Type B pancreatic cell (in vitro differentiated cells): ENCODE measurements around the gene KIF15. TPM values are rescaled to one million over a fixed set of nuclear protein-coding genes. Genes with fewer than 3 reads are reported as not detected.
A peak's percentile ranks its signal among the peaks of the same experiment; 100 is the strongest.
"Not testable (repeated sequence)": the region's sequence is repeated elsewhere in the genome, so short reads cannot be mapped to it uniquely, and the experiment has no call there.

Experiments
- DNase-seq: peaks from one replicate; pipeline ENCODE4 v3.0.0; 2021; ENCODE audit warnings: mixed read lengths; ENCODE audit not compliant: unreplicated experiment; ENCODE audit errors: extremely low spot score
- H3K27ac Mint-ChIP-seq: 2 replicates; pipeline ENCODE4 v1.8.0; 2021; ENCODE audit warnings: mild to moderate bottlenecking, mixed read lengths
- H3K27me3 Mint-ChIP-seq: 2 replicates; pipeline ENCODE4 v1.8.0; 2021; ENCODE audit warnings: mixed read lengths
- H3K36me3 Mint-ChIP-seq: 2 replicates; pipeline ENCODE4 v1.8.0; 2021; ENCODE audit warnings: mixed read lengths
- H3K4me1 Mint-ChIP-seq: one replicate; pipeline ENCODE4 v1.8.0; 2021; ENCODE audit warnings: mixed read lengths; ENCODE audit not compliant: unreplicated experiment
- H3K4me3 Mint-ChIP-seq: 2 replicates; pipeline ENCODE4 v1.8.0; 2021; ENCODE audit warnings: mild to moderate bottlenecking, mixed read lengths
- H3K9me3 Mint-ChIP-seq: 2 replicates; pipeline ENCODE4 v1.8.0; 2021; ENCODE audit warnings: mixed read lengths
- CTCF ChIP-seq: fragments of 200-600 bp; sonication (generic); conservative IDR thresholded peaks from 2 replicates; pipeline ENCODE4 v1.5.0; 2021; ENCODE audit warnings: antibody characterized with exemption, mild to moderate bottlenecking
- total RNA-seq: library from RNA; stranded (reverse); gene quantifications from 2 replicates; pipeline ENCODE4 v1.2.1, GENCODE V29; 2021; ENCODE audit warnings: low replicate concordance

Gene KIF15
- total RNA-seq, 1 donor from 2014 or later, result 24.8 TPM

GRCh38 chr3:44842376-44842775 lies 80.8 kb downstream of the KIF15 start:
- DNase-seq, result no peak
- Mint-ChIP-seq H3K4me3 (no peak overlapping the region), H3K36me3 (peaks cover 21% of the 10 kb centered on the region), H3K27ac (no peak overlapping the region), H3K4me1 (peaks cover 16% of the 10 kb centered on the region), H3K9me3 (no peaks in the 10 kb centered on the region), H3K27me3 (no peaks in the 10 kb centered on the region)
- TF ChIP-seq CTCF, result no peak

- TF ChIP-seq CTCF, result no peak
- peak overlapping the region; percentile 33 for H3K4me3 Mint-ChIP-seq
- no peaks in the 10 kb centered on the region for H3K27me3 Mint-ChIP-seq
- no peak for DNase-seq
- H3K9me3 Mint-ChIP-seq, result no peaks in the 10 kb centered on the region
- peak overlapping the region; percentile 94 for H3K27ac Mint-ChIP-seq
- peaks cover 16% of the 10 kb centered on the region for H3K4me1 Mint-ChIP-seq
- peaks cover 8% of the 10 kb centered on the region for H3K36me3 Mint-ChIP-seq
Measured at GRCh38 chr3:44845528-44846520, 84.2 kb downstream of the KIF15 start.

- no peaks in the 10 kb centered on the region for H3K27me3 Mint-ChIP-seq
- no peak for DNase-seq
- no peak for TF ChIP-seq CTCF
- no peak overlapping the region for H3K4me3 Mint-ChIP-seq
- peaks cover 16% of the 10 kb centered on the region for H3K4me1 Mint-ChIP-seq
- no peak overlapping the region for H3K27ac Mint-ChIP-seq
- no peaks in the 10 kb centered on the region for H3K9me3 Mint-ChIP-seq
- peaks cover 5% of the 10 kb centered on the region for H3K36me3 Mint-ChIP-seq
Measured at GRCh38 chr3:44848634-44849033, 87.0 kb downstream of the KIF15 start.

GRCh38 chr3:44856663-44857062 lies 95.1 kb downstream of the KIF15 start:
- not testable (repeated sequence) for H3K4me1 Mint-ChIP-seq, H3K4me3 Mint-ChIP-seq, H3K36me3 Mint-ChIP-seq, H3K27me3 Mint-ChIP-seq, H3K27ac Mint-ChIP-seq, DNase-seq, H3K9me3 Mint-ChIP-seq

GRCh38 chr3:44860117-44860516 lies 98.5 kb downstream of the KIF15 start:
- TF ChIP-seq CTCF, result no peak
- Mint-ChIP-seq H3K4me1 (peaks cover 7% of the 10 kb centered on the region), H3K9me3 (no peaks in the 10 kb centered on the region), H3K27me3 (no peaks in the 10 kb centered on the region), H3K36me3 (no peaks in the 10 kb centered on the region), H3K4me3 (peak overlapping the region; percentile 71), H3K27ac (peak overlapping the region; percentile 65)
- DNase-seq, result no peak
